ENCODE measurements around the gene TECTB.

GRCh38 chr10:112314822-112315474 is 31.7 kb downstream of the TECTB start:
- no peak for TF ChIP-seq POLR2A (conservative IDR thresholded peaks at IDR 0.05)
- no peak for TF ChIP-seq CHD4 (IDR thresholded peaks at IDR 0.05; ENCODE audit: insufficient read depth, insufficient replicate concordance, low read depth, low read length, poor library complexity, severe bottlenecking)
- no peak for TF ChIP-seq KLF1 (tag; IDR thresholded peaks at IDR 0.05)
- no peak for TF ChIP-seq CEBPB (tag; IDR thresholded peaks at IDR 0.05)
- no peak for TF ChIP-seq ETS1 (conservative IDR thresholded peaks at IDR 0.05; ENCODE audit: control insufficient read depth, low read depth, low read length)
- TF ChIP-seq KDM1A (IDR thresholded peaks at IDR 0.05) = no peak
- no peak for TF ChIP-seq ZKSCAN3 (CRISPR knock-in tag; IDR thresholded peaks at IDR 0.05)
- peak; percentile 65 to 81 (median 73) for TF ChIP-seq CTCF (IDR thresholded peaks at IDR 0.05 in 2 of 3, conservative IDR thresholded peaks at IDR 0.05 in 1 of 3; ENCODE audit: insufficient read depth in 2 of 3, low read depth in 1 of 3, low read length in 3 of 3)
- TF ChIP-seq EGR1 (conservative IDR thresholded peaks at IDR 0.05) = no peak
- no peak for TF ChIP-seq USF2 (CRISPR knock-in tag; IDR thresholded peaks at IDR 0.05)
